Epithelial cell of proximal tubule (primary cell): ENCODE results near the gene TNRC6A. TPM values are rescaled to one million over a fixed set of nuclear protein-coding genes. Genes with fewer than 3 reads are reported as not detected.

Experiments used
- DNase-seq: peaks from one replicate; pipeline ENCODE4 v3.0.0-alpha.2; 2011; ENCODE audit warnings: low read depth
- H3K4me3 ChIP-seq: 2 replicates; pipeline ENCODE4 v1.5.1; 2011; ENCODE audit warnings: low read depth, mild to moderate bottlenecking, low read length
- total RNA-seq: library from RNA; depleted of rRNA; stranded (reverse); fragments of >200 nt; gene quantifications from 2 replicates; pipeline ENCODE4 v1.2.3, GENCODE V29; 2015
- TF ChIP-seq, protein P1 (sequence below): conservative IDR thresholded peaks from 2 replicates; pipeline ENCODE4 v1.5.1; 2012; ENCODE audit warnings: low read depth, mild to moderate bottlenecking, low read length

Gene TNRC6A
- total RNA-seq, 1 donor from 2014 or later: 13.6 TPM

DNA sequence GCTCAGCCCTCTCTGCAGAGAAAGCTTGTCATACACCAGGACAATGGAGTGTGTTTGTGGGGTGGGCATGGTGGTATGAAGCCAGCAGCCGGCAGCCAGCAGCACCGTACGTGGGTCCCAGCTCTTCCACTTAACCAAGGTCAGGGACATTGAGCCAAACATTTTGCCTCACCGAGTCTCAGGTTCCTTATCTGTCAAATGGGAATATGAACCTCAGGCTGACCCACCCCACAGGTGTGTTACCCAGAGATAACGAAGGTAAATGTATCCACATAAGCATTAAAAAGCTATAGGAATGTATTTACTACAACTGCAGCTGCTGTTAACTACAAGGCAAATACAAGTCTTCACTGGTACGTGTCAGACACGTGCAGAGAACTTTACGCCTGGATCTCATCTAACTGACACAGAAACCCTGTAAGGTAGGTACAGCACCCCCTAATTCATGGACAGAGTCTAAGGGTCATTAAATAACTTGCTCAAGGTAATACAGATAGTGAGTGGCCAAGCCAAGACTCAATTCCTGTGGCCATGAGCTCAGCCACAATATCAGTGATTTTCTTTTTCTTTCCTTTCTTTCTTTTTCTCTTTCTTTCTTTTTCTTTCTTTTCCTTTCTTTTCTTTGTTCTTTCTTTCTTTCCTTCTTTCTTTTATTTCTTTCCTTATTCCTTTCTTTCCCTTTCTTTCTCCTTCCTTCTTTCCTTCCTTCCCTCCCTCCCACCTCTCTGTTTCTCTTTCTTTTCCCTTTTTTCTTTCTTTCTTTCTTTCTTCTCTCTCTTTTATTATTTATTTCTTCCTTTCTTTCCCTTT lies 117.3 kb downstream of the TNRC6A start:
- H3K4me3 ChIP-seq: no peak overlapping the region
- no peak for DNase-seq
- TF ChIP-seq, protein P1, sequence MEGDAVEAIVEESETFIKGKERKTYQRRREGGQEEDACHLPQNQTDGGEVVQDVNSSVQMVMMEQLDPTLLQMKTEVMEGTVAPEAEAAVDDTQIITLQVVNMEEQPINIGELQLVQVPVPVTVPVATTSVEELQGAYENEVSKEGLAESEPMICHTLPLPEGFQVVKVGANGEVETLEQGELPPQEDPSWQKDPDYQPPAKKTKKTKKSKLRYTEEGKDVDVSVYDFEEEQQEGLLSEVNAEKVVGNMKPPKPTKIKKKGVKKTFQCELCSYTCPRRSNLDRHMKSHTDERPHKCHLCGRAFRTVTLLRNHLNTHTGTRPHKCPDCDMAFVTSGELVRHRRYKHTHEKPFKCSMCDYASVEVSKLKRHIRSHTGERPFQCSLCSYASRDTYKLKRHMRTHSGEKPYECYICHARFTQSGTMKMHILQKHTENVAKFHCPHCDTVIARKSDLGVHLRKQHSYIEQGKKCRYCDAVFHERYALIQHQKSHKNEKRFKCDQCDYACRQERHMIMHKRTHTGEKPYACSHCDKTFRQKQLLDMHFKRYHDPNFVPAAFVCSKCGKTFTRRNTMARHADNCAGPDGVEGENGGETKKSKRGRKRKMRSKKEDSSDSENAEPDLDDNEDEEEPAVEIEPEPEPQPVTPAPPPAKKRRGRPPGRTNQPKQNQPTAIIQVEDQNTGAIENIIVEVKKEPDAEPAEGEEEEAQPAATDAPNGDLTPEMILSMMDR: no peak

DNA sequence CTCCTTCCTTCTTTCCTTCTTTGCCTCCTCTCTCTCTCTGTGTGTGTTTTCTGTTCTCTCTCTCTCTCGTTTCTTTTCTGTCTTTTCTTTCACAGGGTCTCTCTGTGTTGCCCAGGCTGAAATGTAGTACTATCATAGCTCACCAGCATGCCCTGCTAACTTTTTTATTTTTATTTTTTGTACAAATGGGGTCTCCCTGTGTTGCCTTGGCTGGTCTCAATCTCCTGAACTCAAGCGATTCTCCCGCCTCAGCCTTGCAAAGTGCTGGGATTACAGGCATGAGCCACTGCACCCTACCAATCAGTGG lies 117.9 kb downstream of the TNRC6A start:
- TF ChIP-seq, protein P1: no peak
- H3K4me3 ChIP-seq: no peak overlapping the region
- DNase-seq: no peak

DNA sequence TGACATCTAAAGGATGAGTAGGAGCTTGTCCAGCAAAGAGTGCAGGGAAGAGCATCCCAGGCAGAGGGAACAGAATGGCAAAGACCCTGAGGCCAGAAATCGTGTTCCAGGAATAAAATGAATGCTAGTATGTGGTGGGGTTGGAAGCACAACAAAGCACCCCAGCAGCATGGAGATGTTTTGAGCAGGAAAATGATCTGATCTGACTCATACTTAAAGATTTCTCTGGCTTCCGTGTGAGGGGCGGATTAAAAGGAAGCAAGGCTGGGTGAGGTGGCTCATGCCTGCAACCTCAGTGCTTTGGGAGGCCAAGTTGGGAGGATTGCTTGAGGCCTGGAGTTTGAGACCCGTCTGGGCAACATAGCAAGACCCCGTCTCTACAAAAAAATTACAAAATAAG lies 118.6 kb downstream of the TNRC6A start:
- TF ChIP-seq, protein P1: no peak
- no peak for DNase-seq
- no peak overlapping the region for H3K4me3 ChIP-seq

DNA sequence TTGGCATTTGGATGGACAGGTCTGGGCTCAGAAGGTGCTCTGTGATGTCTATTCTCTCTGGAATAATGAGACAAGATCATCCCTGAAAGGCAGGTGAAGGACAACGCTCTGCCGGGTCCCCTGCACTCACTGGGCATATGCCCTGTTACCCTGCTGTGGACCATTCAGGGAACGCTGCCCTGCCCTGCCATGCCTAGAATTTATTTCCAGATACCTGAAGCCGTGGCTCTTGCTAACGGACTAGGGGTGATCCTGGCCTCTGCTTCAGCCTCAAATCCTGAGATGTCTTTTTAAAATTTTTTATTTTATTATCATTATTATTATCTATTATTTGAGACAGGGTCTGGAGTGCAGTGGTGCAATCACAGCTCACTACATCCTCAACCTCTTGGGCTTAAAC lies 120.2 kb downstream of the TNRC6A start:
- TF ChIP-seq, protein P1: no peak
- DNase-seq: no peak
- no peak overlapping the region for H3K4me3 ChIP-seq

DNA sequence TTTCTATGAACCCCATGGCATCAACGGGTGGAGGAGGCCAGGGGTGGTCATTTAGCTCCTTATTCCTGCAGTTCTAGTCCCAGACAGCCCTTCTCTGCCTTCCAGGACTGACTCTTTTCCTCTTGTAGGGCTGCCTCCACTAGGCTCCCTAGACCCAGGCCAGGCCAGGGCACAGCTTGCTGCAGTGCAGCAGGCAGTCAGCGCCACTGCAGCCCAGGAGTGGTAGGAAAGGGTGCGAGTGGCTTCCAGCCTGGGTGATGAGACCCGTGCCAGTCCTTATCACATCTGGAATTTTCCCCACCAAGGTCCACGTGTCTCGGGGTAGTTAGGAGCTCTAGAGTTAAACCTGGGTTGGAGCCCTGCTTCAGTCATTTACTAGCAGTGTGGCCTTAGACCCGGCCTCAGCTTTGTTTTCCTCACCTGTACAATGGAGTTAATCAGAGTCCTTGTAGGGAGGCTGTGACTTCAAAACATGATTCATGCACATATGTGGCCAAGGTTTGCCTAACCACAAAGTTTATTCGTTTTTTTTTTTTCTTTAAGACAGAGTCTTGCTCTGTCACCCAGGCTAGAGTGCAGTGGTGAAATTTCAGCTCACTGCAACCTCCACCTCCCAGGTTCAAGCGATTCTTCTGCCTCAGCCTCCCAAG lies 121.0 kb downstream of the TNRC6A start:
- H3K4me3 ChIP-seq: no peak overlapping the region
- TF ChIP-seq, protein P1: no peak
- no peak for DNase-seq

DNA sequence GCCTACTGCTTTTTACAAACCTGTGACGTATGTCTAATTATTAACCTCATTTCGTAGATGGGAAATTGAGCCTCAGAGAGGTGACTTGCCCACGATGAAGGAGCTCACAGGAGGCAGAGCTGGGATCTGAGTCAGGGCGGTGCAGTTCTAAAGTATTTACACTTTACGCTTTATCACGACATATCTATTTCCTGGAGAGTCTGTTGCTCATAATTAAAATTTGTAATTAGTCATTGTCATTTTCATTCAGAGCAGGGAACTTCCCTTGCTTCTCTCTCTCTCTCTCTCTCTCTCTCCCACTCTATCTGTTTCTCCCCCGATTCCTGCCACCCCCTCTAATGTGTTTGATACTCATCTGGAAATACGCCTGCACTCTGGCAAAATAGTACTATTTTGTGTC lies 122.2 kb downstream of the TNRC6A start:
- DNase-seq: no peak
- H3K4me3 ChIP-seq: no peak overlapping the region
- TF ChIP-seq, protein P1: no peak
